Measurements from ENCODE around the gene NR2C2AP.
"Not testable (repeated sequence)": the region's sequence is repeated elsewhere in the genome, so short reads cannot be mapped to it uniquely, and the experiment has no call there.

The NR2C2AP gene

GRCh38 chr19:19191768-19192077, 11.5 kb downstream of the NR2C2AP start:
- Histone ChIP-seq H3K9ac (ENCODE audit: low read length in 5 of 5) (peak overlapping the region; percentile 87 to 100 (median 99)), H3K4me1 (ENCODE audit: control insufficient read depth in 5 of 5, insufficient read depth in 5 of 5, low read length in 5 of 5) (peaks cover 8 to 51% (median 46%) of the 10 kb centered on the region in 5 donors)

GRCh38 chr19:19186742-19187141, 16.5 kb downstream of the NR2C2AP start:
- Histone ChIP-seq H3K9me3 (ENCODE audit: control insufficient read depth in 5 of 5, low read length in 5 of 5) (no peaks in the 10 kb centered on the region), H3K36me3 (ENCODE audit: control insufficient read depth in 5 of 5, insufficient read depth in 5 of 5, low read length in 5 of 5) (peaks cover 0 to 37% (median 17%) of the 10 kb centered on the region in 5 donors), H3K4me3 (ENCODE audit: low read depth in 1 of 5, low read length in 5 of 5) (no peak overlapping the region), H3K27ac (ENCODE audit: low read depth, low read length) (no peak overlapping the region), H3K9ac (ENCODE audit: low read length in 5 of 5) (no peak overlapping the region), H3K4me1 (ENCODE audit: control insufficient read depth in 5 of 5, insufficient read depth in 5 of 5, low read length in 5 of 5) (peaks cover 2 to 35% (median 27%) of the 10 kb centered on the region in 5 donors), H3K27me3 (ENCODE audit: control insufficient read depth in 5 of 5, insufficient read depth in 4 of 5, low read length in 5 of 5) (no peaks in the 10 kb centered on the region)

More at GRCh38 chr19:19191768-19192077, 11.5 kb downstream of the NR2C2AP start:
- Histone ChIP-seq H3K27me3 (ENCODE audit: control insufficient read depth in 5 of 5, insufficient read depth in 4 of 5, low read length in 5 of 5) (no peaks in the 10 kb centered on the region), H3K36me3 (ENCODE audit: control insufficient read depth in 5 of 5, insufficient read depth in 5 of 5, low read length in 5 of 5) (peaks cover 0 to 8% (median 6%) of the 10 kb centered on the region in 5 donors), H3K9me3 (ENCODE audit: control insufficient read depth in 5 of 5, low read length in 5 of 5) (no peaks in the 10 kb centered on the region), H3K4me3 (ENCODE audit: low read depth in 1 of 5, low read length in 5 of 5) (peak overlapping the region; percentile 86 to 98 (median 94)), H3K27ac (ENCODE audit: low read depth, low read length) (peak overlapping the region; percentile 100)

- no peaks in the 10 kb centered on the region for H3K27me3 ChIP-seq (ENCODE audit: control insufficient read depth in 5 of 5, insufficient read depth in 4 of 5, low read length in 5 of 5)
- no peak overlapping the region for H3K9ac ChIP-seq (ENCODE audit: low read length in 5 of 5)
- peaks cover 0 to 43% (median 23%) of the 10 kb centered on the region in 5 donors for H3K36me3 ChIP-seq (ENCODE audit: control insufficient read depth in 5 of 5, insufficient read depth in 5 of 5, low read length in 5 of 5)
- H3K4me1 ChIP-seq (ENCODE audit: control insufficient read depth in 5 of 5, insufficient read depth in 5 of 5, low read length in 5 of 5): peaks cover 2 to 33% (median 21%) of the 10 kb centered on the region in 5 donors
- no peak overlapping the region for H3K4me3 ChIP-seq (ENCODE audit: low read depth in 1 of 5, low read length in 5 of 5)
- no peaks in the 10 kb centered on the region for H3K9me3 ChIP-seq (ENCODE audit: control insufficient read depth in 5 of 5, low read length in 5 of 5)
- no peak overlapping the region for H3K27ac ChIP-seq (ENCODE audit: low read depth, low read length)
These were observed 17.1 kb downstream of the NR2C2AP start for GRCh38 chr19:19185853-19186740.

GRCh38 chr19:19181488-19181998, 21.7 kb downstream of the NR2C2AP start:
- Histone ChIP-seq H3K4me1 (ENCODE audit: control insufficient read depth in 5 of 5, insufficient read depth in 5 of 5, low read length in 5 of 5) (peaks cover 0 to 13% (median 7%) of the 10 kb centered on the region in 5 donors), H3K4me3 (ENCODE audit: low read depth in 1 of 5, low read length in 5 of 5) (no peak overlapping the region), H3K36me3 (ENCODE audit: control insufficient read depth in 5 of 5, insufficient read depth in 5 of 5, low read length in 5 of 5) (peaks cover 0 to 74% (median 40%) of the 10 kb centered on the region in 5 donors), H3K9me3 (ENCODE audit: control insufficient read depth in 5 of 5, low read length in 5 of 5) (peaks cover 0 to 7% (median 3%) of the 10 kb centered on the region in 5 donors), H3K27me3 (ENCODE audit: control insufficient read depth in 5 of 5, insufficient read depth in 4 of 5, low read length in 5 of 5) (no peaks in the 10 kb centered on the region), H3K9ac (ENCODE audit: low read length in 5 of 5) (peak overlapping the region in 1 of 5 donors; percentile 29), H3K27ac (ENCODE audit: low read depth, low read length) (peak overlapping the region; percentile 67)

- Histone ChIP-seq H3K9ac (ENCODE audit: low read length in 5 of 5) (no peak overlapping the region), H3K36me3 (ENCODE audit: control insufficient read depth in 5 of 5, insufficient read depth in 5 of 5, low read length in 5 of 5) (peaks cover 0 to 65% (median 39%) of the 10 kb centered on the region in 5 donors), H3K9me3 (ENCODE audit: control insufficient read depth in 5 of 5, low read length in 5 of 5) (peaks cover 0 to 7% (median 3%) of the 10 kb centered on the region in 5 donors), H3K27ac (ENCODE audit: low read depth, low read length) (no peak overlapping the region), H3K4me3 (ENCODE audit: low read depth in 1 of 5, low read length in 5 of 5) (no peak overlapping the region), H3K27me3 (ENCODE audit: control insufficient read depth in 5 of 5, insufficient read depth in 4 of 5, low read length in 5 of 5) (no peaks in the 10 kb centered on the region), H3K4me1 (ENCODE audit: control insufficient read depth in 5 of 5, insufficient read depth in 5 of 5, low read length in 5 of 5) (peaks cover 0 to 13% (median 7%) of the 10 kb centered on the region in 5 donors)
These were observed 23.4 kb downstream of the NR2C2AP start for GRCh38 chr19:19179548-19180441.

- Histone ChIP-seq H3K36me3 (ENCODE audit: control insufficient read depth in 5 of 5, insufficient read depth in 5 of 5, low read length in 5 of 5) (peaks cover 0 to 52% (median 31%) of the 10 kb centered on the region in 5 donors), H3K27ac (ENCODE audit: low read depth, low read length) (no peak overlapping the region), H3K4me3 (ENCODE audit: low read depth in 1 of 5, low read length in 5 of 5) (no peak overlapping the region), H3K9ac (ENCODE audit: low read length in 5 of 5) (no peak overlapping the region), H3K27me3 (ENCODE audit: control insufficient read depth in 5 of 5, insufficient read depth in 4 of 5, low read length in 5 of 5) (no peaks in the 10 kb centered on the region), H3K4me1 (ENCODE audit: control insufficient read depth in 5 of 5, insufficient read depth in 5 of 5, low read length in 5 of 5) (peaks cover 0 to 25% (median 13%) of the 10 kb centered on the region in 5 donors), H3K9me3 (ENCODE audit: control insufficient read depth in 5 of 5, low read length in 5 of 5) (peaks cover 0 to 7% (median 3%) of the 10 kb centered on the region in 5 donors)
These were observed 26.3 kb downstream of the NR2C2AP start for GRCh38 chr19:19176950-19177349.

GRCh38 chr19:19173243-19173642, 30.0 kb downstream of the NR2C2AP start:
- peaks cover 0 to 20% (median 13%) of the 10 kb centered on the region in 5 donors for H3K36me3 ChIP-seq (ENCODE audit: control insufficient read depth in 5 of 5, insufficient read depth in 5 of 5, low read length in 5 of 5)
- not testable (repeated sequence) for H3K27me3 ChIP-seq (ENCODE audit: control insufficient read depth in 5 of 5, insufficient read depth in 4 of 5, low read length in 5 of 5); H3K4me3 ChIP-seq (ENCODE audit: low read depth in 1 of 5, low read length in 5 of 5); H3K27ac ChIP-seq (ENCODE audit: low read depth, low read length); H3K9me3 ChIP-seq (ENCODE audit: control insufficient read depth in 5 of 5, low read length in 5 of 5); H3K9ac ChIP-seq (ENCODE audit: low read length in 5 of 5)
- peaks cover 0 to 42% (median 35%) of the 10 kb centered on the region in 5 donors for H3K4me1 ChIP-seq (ENCODE audit: control insufficient read depth in 5 of 5, insufficient read depth in 5 of 5, low read length in 5 of 5)

GRCh38 chr19:19171821-19172532, 31.2 kb downstream of the NR2C2AP start:
- no peaks in the 10 kb centered on the region for H3K27me3 ChIP-seq (ENCODE audit: control insufficient read depth in 5 of 5, insufficient read depth in 4 of 5, low read length in 5 of 5)
- H3K4me3 ChIP-seq (ENCODE audit: low read depth in 1 of 5, low read length in 5 of 5): no peak overlapping the region
- no peak overlapping the region for H3K27ac ChIP-seq (ENCODE audit: low read depth, low read length)
- H3K36me3 ChIP-seq (ENCODE audit: control insufficient read depth in 5 of 5, insufficient read depth in 5 of 5, low read length in 5 of 5): peaks cover 0 to 11% (median 7%) of the 10 kb centered on the region in 5 donors
- H3K9ac ChIP-seq (ENCODE audit: low read length in 5 of 5): peak overlapping the region in 1 of 5 donors; percentile 0
- no peaks in the 10 kb centered on the region for H3K9me3 ChIP-seq (ENCODE audit: control insufficient read depth in 5 of 5, low read length in 5 of 5)
- H3K4me1 ChIP-seq (ENCODE audit: control insufficient read depth in 5 of 5, insufficient read depth in 5 of 5, low read length in 5 of 5): peaks cover 0 to 42% (median 35%) of the 10 kb centered on the region in 5 donors
